ENCODE results near the gene MAPK9. TPM values are rescaled to one million over a fixed set of nuclear protein-coding genes. Genes with fewer than 3 reads are reported as not detected.

Gene MAPK9
- total and polyA plus RNA-seq, 2 experiments from 2014 or later: 30.6 to 37.0 TPM

DNA sequence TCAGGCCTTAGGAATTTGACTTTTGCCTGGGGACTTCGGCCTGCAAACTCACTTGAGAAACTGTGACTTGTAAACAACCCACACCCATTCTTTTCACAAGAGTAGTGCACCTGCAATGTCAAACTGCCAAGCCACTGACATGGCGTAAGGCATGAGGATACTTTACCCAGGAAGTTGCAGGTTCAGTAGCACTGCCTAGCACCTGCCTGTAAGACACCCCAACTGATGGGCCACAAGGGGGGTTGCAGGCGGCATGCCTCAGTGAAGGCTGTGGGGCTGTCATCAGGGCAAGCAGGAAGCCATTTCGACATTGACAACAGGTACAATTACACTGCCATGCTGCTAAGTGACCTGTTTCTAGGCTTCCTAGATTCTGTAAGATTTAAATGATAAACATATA, 41.6 kb downstream of the MAPK9 start:
- no peak overlapping the region for H3K27ac ChIP-seq
- H3K4me1 ChIP-seq (ENCODE audit: low read depth): no peaks in the 10 kb centered on the region
- no peaks in the 10 kb centered on the region for H3K27me3 ChIP-seq
- H3K4me3 ChIP-seq: no peak overlapping the region
- TF ChIP-seq, protein P1, sequence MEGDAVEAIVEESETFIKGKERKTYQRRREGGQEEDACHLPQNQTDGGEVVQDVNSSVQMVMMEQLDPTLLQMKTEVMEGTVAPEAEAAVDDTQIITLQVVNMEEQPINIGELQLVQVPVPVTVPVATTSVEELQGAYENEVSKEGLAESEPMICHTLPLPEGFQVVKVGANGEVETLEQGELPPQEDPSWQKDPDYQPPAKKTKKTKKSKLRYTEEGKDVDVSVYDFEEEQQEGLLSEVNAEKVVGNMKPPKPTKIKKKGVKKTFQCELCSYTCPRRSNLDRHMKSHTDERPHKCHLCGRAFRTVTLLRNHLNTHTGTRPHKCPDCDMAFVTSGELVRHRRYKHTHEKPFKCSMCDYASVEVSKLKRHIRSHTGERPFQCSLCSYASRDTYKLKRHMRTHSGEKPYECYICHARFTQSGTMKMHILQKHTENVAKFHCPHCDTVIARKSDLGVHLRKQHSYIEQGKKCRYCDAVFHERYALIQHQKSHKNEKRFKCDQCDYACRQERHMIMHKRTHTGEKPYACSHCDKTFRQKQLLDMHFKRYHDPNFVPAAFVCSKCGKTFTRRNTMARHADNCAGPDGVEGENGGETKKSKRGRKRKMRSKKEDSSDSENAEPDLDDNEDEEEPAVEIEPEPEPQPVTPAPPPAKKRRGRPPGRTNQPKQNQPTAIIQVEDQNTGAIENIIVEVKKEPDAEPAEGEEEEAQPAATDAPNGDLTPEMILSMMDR (IDR thresholded peaks at IDR 0.05; ENCODE audit: low read depth, low read length): no peak
- peaks cover 15% of the 10 kb centered on the region for H3K36me3 ChIP-seq
- DNase-seq (ENCODE audit: low read depth in 1 of 2, low spot score in 1 of 2): no peak
- H3K9me3 ChIP-seq (ENCODE audit: low read depth): peaks cover 7% of the 10 kb centered on the region

DNA sequence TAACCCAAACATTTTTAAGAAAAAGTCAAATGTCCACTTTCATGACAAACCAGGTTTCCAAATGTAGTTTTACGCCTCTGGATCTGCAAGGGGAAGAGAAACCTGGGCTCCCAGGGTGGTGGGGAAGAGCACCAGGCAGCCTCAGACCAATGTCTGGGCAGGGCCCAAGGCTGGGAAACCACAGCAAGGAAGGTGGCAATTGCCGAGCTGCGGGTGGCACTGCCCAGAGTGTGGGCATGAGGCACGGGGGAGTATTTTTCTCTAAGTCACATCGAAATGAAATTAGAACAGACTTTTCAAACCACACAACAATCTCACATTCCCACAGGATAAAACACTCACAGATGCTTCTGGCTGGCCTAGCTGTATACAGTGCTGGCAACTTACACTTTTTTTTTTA, 50.3 kb downstream of the MAPK9 start:
- no peak overlapping the region for H3K27ac ChIP-seq
- no peaks in the 10 kb centered on the region for H3K4me1 ChIP-seq (ENCODE audit: low read depth)
- no peaks in the 10 kb centered on the region for H3K9me3 ChIP-seq (ENCODE audit: low read depth)
- H3K36me3 ChIP-seq: peaks cover 44% of the 10 kb centered on the region
- H3K4me3 ChIP-seq: no peak overlapping the region
- H3K27me3 ChIP-seq: no peaks in the 10 kb centered on the region
- TF ChIP-seq, protein P1 (IDR thresholded peaks at IDR 0.05; ENCODE audit: low read depth, low read length): no peak
- DNase-seq (ENCODE audit: low read depth in 1 of 2, low spot score in 1 of 2): no peak

DNA sequence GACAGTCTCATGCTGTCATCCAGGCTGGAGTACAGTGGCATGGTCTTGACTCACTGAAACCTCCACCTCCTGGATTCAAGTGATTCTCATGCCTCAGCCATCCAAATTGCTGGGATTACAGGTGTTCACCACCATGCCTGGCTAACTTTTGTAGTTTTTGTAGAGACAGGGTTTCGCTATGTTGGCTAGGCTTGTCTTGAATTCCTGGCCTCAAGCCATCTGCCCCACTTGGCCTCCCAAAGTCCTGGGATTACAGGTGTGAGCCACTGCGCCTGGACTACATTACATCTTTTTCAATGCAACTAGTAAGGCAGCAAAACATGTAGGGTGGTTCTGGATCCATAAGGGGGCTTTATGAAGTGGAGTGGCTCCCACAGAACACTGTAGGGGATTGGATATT, 53.3 kb downstream of the MAPK9 start:
- Histone ChIP-seq H3K27ac (no peak overlapping the region), H3K4me1 (ENCODE audit: low read depth) (no peaks in the 10 kb centered on the region), H3K36me3 (peaks cover 44% of the 10 kb centered on the region), H3K4me3 (no peak overlapping the region), H3K9me3 (ENCODE audit: low read depth) (no peaks in the 10 kb centered on the region), H3K27me3 (no peaks in the 10 kb centered on the region)
- TF ChIP-seq, protein P1 (IDR thresholded peaks at IDR 0.05; ENCODE audit: low read depth, low read length): no peak
- no peak for DNase-seq (ENCODE audit: low read depth in 1 of 2, low spot score in 1 of 2)

DNA sequence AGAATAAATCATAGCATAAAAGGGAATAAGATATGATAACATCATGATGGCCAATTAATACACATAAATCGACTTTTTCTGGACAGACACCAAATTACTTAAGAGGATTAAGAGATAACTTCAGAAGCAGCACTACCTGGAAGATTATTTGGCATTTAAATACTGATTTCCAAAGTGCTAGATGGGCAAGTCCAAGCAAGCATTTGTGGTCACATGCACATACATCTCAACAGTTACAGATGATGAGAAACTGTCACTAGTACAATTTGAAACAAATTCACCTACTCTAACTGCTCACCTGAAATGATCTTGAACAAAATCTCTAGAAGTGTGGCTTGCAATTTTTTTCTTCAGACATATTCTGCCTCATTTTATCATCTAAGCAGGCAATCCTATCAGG, 56.0 kb downstream of the MAPK9 start:
- peaks cover 34% of the 10 kb centered on the region for H3K36me3 ChIP-seq
- no peaks in the 10 kb centered on the region for H3K9me3 ChIP-seq (ENCODE audit: low read depth)
- H3K4me1 ChIP-seq (ENCODE audit: low read depth): no peaks in the 10 kb centered on the region
- DNase-seq (ENCODE audit: low read depth in 1 of 2, low spot score in 1 of 2): no peak
- H3K27ac ChIP-seq: peak overlapping the region; percentile 35
- no peaks in the 10 kb centered on the region for H3K27me3 ChIP-seq
- TF ChIP-seq, protein P1 (IDR thresholded peaks at IDR 0.05; ENCODE audit: low read depth, low read length): no peak
- H3K4me3 ChIP-seq: no peak overlapping the region

DNA sequence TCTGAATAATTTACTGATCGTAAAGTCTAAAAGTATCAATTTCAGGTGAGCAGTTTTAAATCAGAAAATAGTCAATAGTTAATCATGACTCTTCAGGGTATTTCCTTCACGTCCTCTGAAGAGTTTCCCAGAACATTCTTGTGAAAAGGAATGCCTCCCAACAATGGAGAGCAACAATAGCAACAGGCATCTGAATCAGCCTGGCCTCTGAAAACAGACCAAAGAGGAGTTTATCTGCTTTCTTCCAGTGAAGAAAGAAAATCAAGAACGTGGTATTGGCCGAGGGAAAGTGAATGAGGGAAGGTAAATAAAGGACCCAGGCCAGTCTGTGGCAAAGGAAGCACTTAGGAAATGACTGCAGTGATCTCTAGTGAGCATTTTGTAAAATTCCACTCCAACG, 56.8 kb downstream of the MAPK9 start:
- H3K36me3 ChIP-seq: peaks cover 26% of the 10 kb centered on the region
- no peak for DNase-seq (ENCODE audit: low read depth in 1 of 2, low spot score in 1 of 2)

More for the DNA sequence above, 56.8 kb downstream of the MAPK9 start:
- no peaks in the 10 kb centered on the region for H3K4me1 ChIP-seq (ENCODE audit: low read depth)
- TF ChIP-seq, protein P1 (IDR thresholded peaks at IDR 0.05; ENCODE audit: low read depth, low read length): no peak
- no peak overlapping the region for H3K27ac ChIP-seq
- no peak overlapping the region for H3K4me3 ChIP-seq
- H3K27me3 ChIP-seq: no peaks in the 10 kb centered on the region
- no peaks in the 10 kb centered on the region for H3K9me3 ChIP-seq (ENCODE audit: low read depth)
